Fibroblast of lung (primary cell): Measurements from ENCODE around the gene SEMA5A. TPM values are rescaled to one million over a fixed set of nuclear protein-coding genes. Genes with fewer than 3 reads are reported as not detected.

Experiments
- DNase-seq, 2 donors: peaks; one replicate each; pipeline versions ENCODE4 v3.0.0 to v3.0.0-alpha.2; 2010; ENCODE audit warnings: low read depth in 2 of 2
- H2AFZ ChIP-seq: 2 replicates; pipeline ENCODE4 v1.5.1; 2012; ENCODE audit warnings: low read length, control low read depth, inconsistent platforms
- H3K27ac ChIP-seq: 2 replicates; pipeline ENCODE4 v1.5.1; 2011; ENCODE audit warnings: low read length, control low read depth; ENCODE audit not compliant: insufficient read depth
- H3K27me3 ChIP-seq: 2 replicates; pipeline ENCODE4 v1.5.1; 2011; ENCODE audit warnings: mild to moderate bottlenecking, low read length; ENCODE audit not compliant: control insufficient read depth, insufficient read depth
- H3K36me3 ChIP-seq: 2 replicates; pipeline ENCODE4 v1.5.1; 2011; ENCODE audit warnings: low read length; ENCODE audit not compliant: control insufficient read depth, insufficient read depth
- H3K4me1 ChIP-seq: 2 replicates; pipeline ENCODE4 v1.5.1; 2011; ENCODE audit warnings: low read length; ENCODE audit not compliant: control insufficient read depth, insufficient read depth; ENCODE audit errors: extremely low read depth
- H3K4me2 ChIP-seq: 2 replicates; pipeline ENCODE4 v1.5.1; 2011; ENCODE audit warnings: low read length, control low read depth; ENCODE audit not compliant: insufficient read depth; ENCODE audit errors: extremely low read depth
- H3K4me3 ChIP-seq, 4 experiments: fragments of 200-600 bp in 1 of 4; sonication (generic) in 1 of 4; replicated peaks in 1 of 4; 2 replicates each; pipeline ENCODE4 v1.5.1; 2011 to 2016; ENCODE audit warnings: low read length in 4 of 4, low read depth in 3 of 4, mild to moderate bottlenecking in 3 of 4, control low read depth in 2 of 4, inconsistent platforms in 1 of 4, mixed read lengths in 1 of 4; ENCODE audit not compliant: insufficient read depth in 1 of 4; ENCODE audit errors: control extremely low read depth in 1 of 4
- H3K79me2 ChIP-seq: 2 replicates; pipeline ENCODE4 v1.5.1; 2012; ENCODE audit warnings: mild to moderate bottlenecking, low read length, inconsistent platforms; ENCODE audit not compliant: control insufficient read depth, insufficient read depth
- H3K9ac ChIP-seq: 2 replicates; pipeline ENCODE4 v1.5.1; 2011; ENCODE audit warnings: mild to moderate bottlenecking, low read length, control low read depth; ENCODE audit not compliant: insufficient read depth
- H3K9me3 ChIP-seq: 2 replicates; pipeline ENCODE4 v1.5.1; 2012; ENCODE audit warnings: low read depth, low read length; ENCODE audit not compliant: control insufficient read depth, insufficient read depth
- H4K20me1 ChIP-seq: 2 replicates; pipeline ENCODE4 v1.5.1; 2011; ENCODE audit warnings: low read length; ENCODE audit not compliant: control insufficient read depth, insufficient read depth; ENCODE audit errors: extremely low read depth
- EZH2 ChIP-seq: IDR thresholded peaks from 2 replicates; pipeline ENCODE4 v1.5.1; 2012; ENCODE audit warnings: low read length, control low read depth, mild to moderate bottlenecking; ENCODE audit errors: missing control alignments
- polyA plus RNA-seq, 2 donors: library from polyadenylated mRNA; depleted of rRNA in 1 of 2; stranded (reverse) in 1 of 2; unstranded in 1 of 2; fragments of >200 nt; gene quantifications; 2 replicates each; pipeline ENCODE4 v1.2.1, GENCODE V29; 2011 to 2012; ENCODE audit warnings: missing spikeins in 1 of 2
- total RNA-seq: library from RNA; depleted of rRNA; stranded (reverse); fragments of >200 nt; gene quantifications from 2 replicates; pipeline ENCODE4 v1.2.1, GENCODE V29; 2014
- TF ChIP-seq, protein P1 (sequence below), 2 donors: IDR thresholded peaks in 1 of 2; conservative IDR thresholded peaks in 1 of 2; 1 replicate in 1 of 2; 2 replicates in 1 of 2; pipeline ENCODE4 v1.5.1; 2011 to 2012; ENCODE audit warnings: low read length in 2 of 2, control low read depth in 1 of 2, inconsistent platforms in 1 of 2, low read depth in 1 of 2, mild to moderate bottlenecking in 1 of 2

The SEMA5A gene
- total and polyA plus RNA-seq, 2 donors (not counting 1 experiment from before 2014, with no cell fraction given): 30.6 to 49.0 TPM

DNA sequence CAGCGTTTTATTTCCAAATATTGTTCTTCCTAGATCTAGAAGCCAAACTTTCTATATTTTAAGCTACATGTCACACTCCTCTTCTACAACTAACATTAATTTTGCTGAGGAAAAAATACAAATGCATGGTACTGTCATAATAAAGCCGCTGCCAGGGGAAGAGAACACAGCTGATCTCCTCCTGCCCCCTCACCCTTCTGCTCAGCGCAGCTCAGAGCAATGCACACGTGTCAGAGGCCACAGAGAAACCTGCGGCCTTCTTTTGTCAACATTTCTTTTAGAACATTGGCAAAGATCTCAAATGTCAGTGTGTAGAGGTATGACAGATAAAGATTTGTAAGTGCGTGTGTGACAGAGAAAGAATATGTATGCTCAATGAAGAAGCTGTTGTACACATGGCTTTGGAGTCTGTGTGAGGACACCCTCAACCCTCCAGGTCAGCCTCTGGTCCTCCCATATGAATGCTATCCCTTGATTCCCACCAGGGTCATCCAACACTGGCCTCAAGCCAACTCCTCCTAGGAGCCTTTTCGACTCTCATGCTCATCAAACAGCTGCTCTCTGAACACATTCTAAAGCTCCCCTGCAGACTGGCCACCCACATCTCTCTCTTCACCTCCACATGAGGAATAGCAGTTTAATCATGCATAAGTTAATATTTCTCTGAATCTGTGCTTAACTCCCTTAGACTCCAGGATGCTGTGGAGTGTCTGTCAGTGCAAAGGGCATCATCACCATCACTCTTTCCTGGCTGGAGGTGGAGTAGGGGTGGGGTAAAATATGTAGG is 43.4 kb upstream of the SEMA5A start:
- no peak overlapping the region for H2AFZ ChIP-seq
- no peaks in the 10 kb centered on the region for H3K79me2 ChIP-seq
- H3K9ac ChIP-seq: no peak overlapping the region
- TF ChIP-seq, protein P1, sequence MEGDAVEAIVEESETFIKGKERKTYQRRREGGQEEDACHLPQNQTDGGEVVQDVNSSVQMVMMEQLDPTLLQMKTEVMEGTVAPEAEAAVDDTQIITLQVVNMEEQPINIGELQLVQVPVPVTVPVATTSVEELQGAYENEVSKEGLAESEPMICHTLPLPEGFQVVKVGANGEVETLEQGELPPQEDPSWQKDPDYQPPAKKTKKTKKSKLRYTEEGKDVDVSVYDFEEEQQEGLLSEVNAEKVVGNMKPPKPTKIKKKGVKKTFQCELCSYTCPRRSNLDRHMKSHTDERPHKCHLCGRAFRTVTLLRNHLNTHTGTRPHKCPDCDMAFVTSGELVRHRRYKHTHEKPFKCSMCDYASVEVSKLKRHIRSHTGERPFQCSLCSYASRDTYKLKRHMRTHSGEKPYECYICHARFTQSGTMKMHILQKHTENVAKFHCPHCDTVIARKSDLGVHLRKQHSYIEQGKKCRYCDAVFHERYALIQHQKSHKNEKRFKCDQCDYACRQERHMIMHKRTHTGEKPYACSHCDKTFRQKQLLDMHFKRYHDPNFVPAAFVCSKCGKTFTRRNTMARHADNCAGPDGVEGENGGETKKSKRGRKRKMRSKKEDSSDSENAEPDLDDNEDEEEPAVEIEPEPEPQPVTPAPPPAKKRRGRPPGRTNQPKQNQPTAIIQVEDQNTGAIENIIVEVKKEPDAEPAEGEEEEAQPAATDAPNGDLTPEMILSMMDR (conservative IDR thresholded peaks at IDR 0.05 in 1 of 2, IDR thresholded peaks at IDR 0.05 in 1 of 2; ENCODE audit: low read depth in 1 of 2, low read length in 2 of 2): no peak
- no peak for TF ChIP-seq EZH2
- no peak overlapping the region for H3K4me2 ChIP-seq
- no peaks in the 10 kb centered on the region for H3K36me3 ChIP-seq
- H3K4me3 ChIP-seq: no peak overlapping the region
- H3K4me1 ChIP-seq: no peaks in the 10 kb centered on the region
- no peaks in the 10 kb centered on the region for H3K27me3 ChIP-seq
- no peaks in the 10 kb centered on the region for H4K20me1 ChIP-seq
- H3K9me3 ChIP-seq: no peaks in the 10 kb centered on the region
- DNase-seq: no peak
- H3K27ac ChIP-seq: no peak overlapping the region

DNA sequence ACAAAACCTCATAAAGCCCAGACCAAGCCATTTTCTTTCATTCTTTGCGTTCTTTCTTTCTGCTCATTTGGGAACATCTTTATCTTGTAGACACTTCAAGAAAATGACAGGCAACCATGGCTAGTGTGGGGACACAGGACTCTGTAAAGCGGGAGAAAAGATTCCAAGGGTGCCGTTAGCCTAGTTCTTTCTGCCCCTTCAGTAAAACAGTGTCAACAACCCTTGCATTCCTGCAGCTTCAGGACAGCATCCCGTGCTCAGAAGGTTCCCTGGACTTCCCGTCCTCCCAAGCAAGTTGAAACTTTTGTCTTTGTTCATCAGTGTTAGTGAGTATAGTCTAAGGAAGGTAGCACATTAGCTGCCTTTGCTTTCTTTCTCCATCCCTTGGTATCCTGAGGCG is 42.4 kb upstream of the SEMA5A start:
- TF ChIP-seq EZH2: no peak
- TF ChIP-seq, protein P1 (conservative IDR thresholded peaks at IDR 0.05 in 1 of 2, IDR thresholded peaks at IDR 0.05 in 1 of 2; ENCODE audit: low read depth in 1 of 2, low read length in 2 of 2): no peak
- Histone ChIP-seq H3K27me3 (no peaks in the 10 kb centered on the region), H3K79me2 (no peaks in the 10 kb centered on the region), H3K27ac (no peak overlapping the region), H4K20me1 (no peaks in the 10 kb centered on the region), H3K9me3 (no peaks in the 10 kb centered on the region), H2AFZ (no peak overlapping the region), H3K4me1 (no peaks in the 10 kb centered on the region), H3K4me3 (no peak overlapping the region), H3K36me3 (no peaks in the 10 kb centered on the region), H3K9ac (no peak overlapping the region), H3K4me2 (no peak overlapping the region)
- no peak for DNase-seq

DNA sequence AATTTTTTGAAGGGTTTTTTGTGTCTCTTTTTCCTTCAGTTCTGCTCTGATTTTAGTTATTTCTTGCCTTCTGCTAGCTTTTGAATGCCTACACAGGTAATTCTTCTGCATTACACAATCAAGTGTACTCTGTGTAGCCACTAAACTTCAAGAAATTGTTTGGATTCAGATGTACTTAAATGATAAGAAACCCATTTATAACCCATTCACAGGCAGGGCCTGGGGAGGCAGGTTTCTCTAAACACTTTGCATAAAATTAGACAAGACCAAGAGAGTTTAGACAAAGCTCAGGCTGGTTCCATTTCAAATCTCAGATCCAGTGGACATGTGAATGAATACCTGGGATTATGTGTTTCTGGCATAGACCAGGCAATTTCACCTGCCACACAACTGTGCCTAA is 41.3 kb upstream of the SEMA5A start:
- Histone ChIP-seq H2AFZ (no peak overlapping the region), H3K4me1 (no peaks in the 10 kb centered on the region), H3K9ac (no peak overlapping the region), H3K27me3 (no peaks in the 10 kb centered on the region), H3K4me2 (no peak overlapping the region), H3K27ac (no peak overlapping the region), H3K9me3 (no peaks in the 10 kb centered on the region), H3K79me2 (no peaks in the 10 kb centered on the region), H3K4me3 (no peak overlapping the region), H4K20me1 (no peaks in the 10 kb centered on the region), H3K36me3 (no peaks in the 10 kb centered on the region)
- no peak for DNase-seq
- TF ChIP-seq, protein P1 (conservative IDR thresholded peaks at IDR 0.05 in 1 of 2, IDR thresholded peaks at IDR 0.05 in 1 of 2; ENCODE audit: low read depth in 1 of 2, low read length in 2 of 2): no peak
- TF ChIP-seq EZH2: no peak
